HepG2 (cell line): ENCODE data around the gene SMARCB1. TPM values are rescaled to one million over a fixed set of nuclear protein-coding genes. Genes with fewer than 3 reads are reported as not detected.

Experiments used
- DNMT3B ChIP-seq: conservative IDR thresholded peaks from 2 replicates; pipeline ENCODE4 v1.6.1; 2016; ENCODE audit warnings: missing biosample characterization, control low read depth
- FIP1L1 ChIP-seq: fragments of 200-400 bp; formaldehyde crosslinking; IDR thresholded peaks from 2 replicates; pipeline ENCODE4 v1.6.1; 2018; ENCODE audit warnings: low read depth, mild to moderate bottlenecking, low read length, moderate library complexity, borderline replicate concordance; ENCODE audit not compliant: insufficient read depth
- HIVEP1 ChIP-seq: sonication (generic); formaldehyde crosslinking; IDR thresholded peaks from 2 replicates; pipeline ENCODE4 v1.4.0; 2020; ENCODE audit warnings: mild to moderate bottlenecking, missing genetic modification reagents
- HNF4G ChIP-seq, 2 experiments: sonication (generic) in 1 of 2; formaldehyde crosslinking in 1 of 2; IDR thresholded peaks; 2 replicates each; pipeline versions ENCODE4 v1.4.0 to v1.6.1; 2011 to 2020; ENCODE audit warnings: borderline replicate concordance in 2 of 2, low read depth in 2 of 2, mild to moderate bottlenecking in 2 of 2, low read length in 1 of 2, missing genetic modification reagents in 1 of 2, moderate library complexity in 1 of 2
- JDP2 ChIP-seq: sonication (generic); formaldehyde crosslinking; IDR thresholded peaks from 2 replicates; pipeline ENCODE4 v1.8.1; 2022; ENCODE audit warnings: missing genetic modification reagents, borderline replicate concordance
- PREB ChIP-seq: sonication (generic); formaldehyde crosslinking; IDR thresholded peaks from 2 replicates; pipeline ENCODE4 v1.4.0; 2020; ENCODE audit warnings: missing genetic modification reagents
- SMAD3 ChIP-seq: sonication (generic); formaldehyde crosslinking; IDR thresholded peaks from 2 replicates; pipeline ENCODE4 v1.4.0; 2020; ENCODE audit warnings: missing genetic modification reagents
- STAG1 ChIP-seq: sonication (generic); formaldehyde crosslinking; IDR thresholded peaks from 2 replicates; pipeline ENCODE4 v1.4.0; 2020; ENCODE audit warnings: missing genetic modification reagents
- U2AF2 ChIP-seq: fragments of 200-400 bp; formaldehyde crosslinking; IDR thresholded peaks from 2 replicates; pipeline ENCODE4 v1.6.1; 2017; ENCODE audit warnings: low read depth, mild to moderate bottlenecking, low read length
- ZGPAT ChIP-seq: IDR thresholded peaks from 2 replicates; pipeline ENCODE4 v1.6.1; 2016; ENCODE audit warnings: mild to moderate bottlenecking
- ZMAT5 ChIP-seq: sonication (generic); formaldehyde crosslinking; IDR thresholded peaks from 2 replicates; pipeline ENCODE4 v1.5.0; 2020; ENCODE audit warnings: mild to moderate bottlenecking, low read depth, missing genetic modification reagents, borderline replicate concordance
- ZNF136 ChIP-seq: sonication (generic); formaldehyde crosslinking; IDR thresholded peaks from 2 replicates; pipeline ENCODE4 v1.8.1; 2022; ENCODE audit warnings: low read depth, mild to moderate bottlenecking, moderate library complexity, missing genetic modification reagents
- ZNF235 ChIP-seq: sonication (generic); formaldehyde crosslinking; IDR thresholded peaks from 2 replicates; pipeline ENCODE4 v1.8.1; 2023; ENCODE audit warnings: mild to moderate bottlenecking, missing genetic modification reagents, borderline replicate concordance
- ZNF407 ChIP-seq: sonication (generic); formaldehyde crosslinking; IDR thresholded peaks from one replicate; pipeline ENCODE4 v1.5.1; 2020; ENCODE audit warnings: mild to moderate bottlenecking, missing genetic modification reagents; ENCODE audit errors: not compliant biosample characterization
- polyA plus RNA-seq, 8 experiments: library from polyadenylated mRNA; depleted of rRNA in 3 of 8; stranded (reverse) in 7 of 8; unstranded in 1 of 8; fragments of >200 nt; fragmentation: Illumina TruSeq in 4 of 8; extraction: Trizol in 4 of 8; gene quantifications; 2 replicates each; pipeline versions ENCODE4 v1.2.1 to v1.2.3, GENCODE V29; 2011 to 2016; ENCODE audit warnings: low read depth in 4 of 8, missing spikeins in 1 of 8, mixed read lengths in 1 of 8; ENCODE audit not compliant: insufficient read depth in 1 of 8
- total RNA-seq, 5 experiments: library from RNA; depleted of rRNA; stranded (reverse); fragments of >200 nt; fragmentation: Illumina TruSeq; extraction: Trizol; gene quantifications; 2 replicates each; pipeline ENCODE4 v1.2.3, GENCODE V29; 2016; ENCODE audit warnings: low read depth in 1 of 5

The SMARCB1 gene
- total and polyA plus RNA-seq, 2 of the 13 experiments (the other 11 are each of a cell fraction or from before 2014, with no cell fraction given) = 74.0 to 166 TPM

- no peak for TF ChIP-seq HIVEP1 (CRISPR knock-in tag)
- no peak for TF ChIP-seq SMAD3 (CRISPR knock-in tag)
- no peak for TF ChIP-seq ZNF136 (CRISPR knock-in tag)
- TF ChIP-seq PREB (CRISPR knock-in tag) = no peak
- TF ChIP-seq ZGPAT (CRISPR knock-in tag) = no peak
- no peak for TF ChIP-seq DNMT3B
- TF ChIP-seq STAG1 (CRISPR knock-in tag) = peak; percentile 25
- TF ChIP-seq JDP2 (CRISPR knock-in tag) = no peak
- no peak for TF ChIP-seq ZNF235 (CRISPR knock-in tag)
- no peak for TF ChIP-seq ZNF407 (CRISPR knock-in tag)
- TF ChIP-seq U2AF2 = no peak
- no peak for TF ChIP-seq ZMAT5 (CRISPR knock-in tag)
- TF ChIP-seq HNF4G (IDR thresholded peaks at IDR 0.05; ENCODE audit: borderline replicate concordance, low read depth, low read length) = no peak
- TF ChIP-seq HNF4G (CRISPR knock-in tag; IDR thresholded peaks at IDR 0.05; ENCODE audit: borderline replicate concordance, low read depth) = no peak
- no peak for TF ChIP-seq FIP1L1
These were observed 10.9 kb upstream of the SMARCB1 start (continued) for GRCh38 chr22:23775779-23776375.
